Bronchial epithelial cell (primary cell): Measurements from ENCODE around the gene TGFB2. TPM values are rescaled to one million over a fixed set of nuclear protein-coding genes. Genes with fewer than 3 reads are reported as not detected.

Experiments
- DNase-seq: peaks from one replicate; pipeline ENCODE4 v3.0.0-alpha.2; 2010; ENCODE audit warnings: low read depth
- FAIRE-seq: peaks from 2 replicates; lab custom pipeline; 2011; peaks lifted over from hg19 to GRCh38; lab: Jason Lieb, UNC
- H3K27me3 ChIP-seq: 2 replicates; pipeline ENCODE4 v1.5.1; 2011; ENCODE audit warnings: low read length; ENCODE audit not compliant: control insufficient read depth, insufficient read depth
- H3K36me3 ChIP-seq: 2 replicates; pipeline ENCODE4 v1.5.1; 2011; ENCODE audit warnings: low read length; ENCODE audit not compliant: control insufficient read depth, insufficient read depth
- H3K4me3 ChIP-seq: 2 replicates; pipeline ENCODE4 v1.5.1; 2011; ENCODE audit warnings: mild to moderate bottlenecking, low read depth, low read length, control low read depth
- total RNA-seq: library from RNA; depleted of rRNA; stranded (reverse); fragments of >200 nt; gene quantifications from 2 replicates; pipeline ENCODE4 v1.2.1, GENCODE V29; 2014
- TF ChIP-seq, protein P1 (sequence below): IDR thresholded peaks from 2 replicates; pipeline ENCODE4 v1.5.1; 2011; ENCODE audit warnings: mild to moderate bottlenecking, moderate library complexity, low read length, control low read depth, inconsistent platforms; ENCODE audit not compliant: insufficient read depth, severe bottlenecking

The TGFB2 gene
- total RNA-seq, 1 donor from 2014 or later: 6.1 TPM

- no peaks in the 10 kb centered on the region for H3K27me3 ChIP-seq
- TF ChIP-seq, protein P1, sequence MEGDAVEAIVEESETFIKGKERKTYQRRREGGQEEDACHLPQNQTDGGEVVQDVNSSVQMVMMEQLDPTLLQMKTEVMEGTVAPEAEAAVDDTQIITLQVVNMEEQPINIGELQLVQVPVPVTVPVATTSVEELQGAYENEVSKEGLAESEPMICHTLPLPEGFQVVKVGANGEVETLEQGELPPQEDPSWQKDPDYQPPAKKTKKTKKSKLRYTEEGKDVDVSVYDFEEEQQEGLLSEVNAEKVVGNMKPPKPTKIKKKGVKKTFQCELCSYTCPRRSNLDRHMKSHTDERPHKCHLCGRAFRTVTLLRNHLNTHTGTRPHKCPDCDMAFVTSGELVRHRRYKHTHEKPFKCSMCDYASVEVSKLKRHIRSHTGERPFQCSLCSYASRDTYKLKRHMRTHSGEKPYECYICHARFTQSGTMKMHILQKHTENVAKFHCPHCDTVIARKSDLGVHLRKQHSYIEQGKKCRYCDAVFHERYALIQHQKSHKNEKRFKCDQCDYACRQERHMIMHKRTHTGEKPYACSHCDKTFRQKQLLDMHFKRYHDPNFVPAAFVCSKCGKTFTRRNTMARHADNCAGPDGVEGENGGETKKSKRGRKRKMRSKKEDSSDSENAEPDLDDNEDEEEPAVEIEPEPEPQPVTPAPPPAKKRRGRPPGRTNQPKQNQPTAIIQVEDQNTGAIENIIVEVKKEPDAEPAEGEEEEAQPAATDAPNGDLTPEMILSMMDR: no peak
- H3K36me3 ChIP-seq: no peaks in the 10 kb centered on the region
- DNase-seq (no peak), FAIRE-seq (no peak)
- H3K4me3 ChIP-seq: no peak overlapping the region
These were observed 19.0 kb downstream of the TGFB2 start for GRCh38 chr1:218364028-218364710.

- Histone ChIP-seq H3K36me3 (no peaks in the 10 kb centered on the region), H3K4me3 (no peak overlapping the region), H3K27me3 (no peaks in the 10 kb centered on the region)
- DNase-seq: no peak
- FAIRE-seq: no peak
- TF ChIP-seq, protein P1: no peak
These were observed 20.3 kb downstream of the TGFB2 start for GRCh38 chr1:218365226-218365999.

- DNase-seq: no peak
- H3K36me3 ChIP-seq: no peaks in the 10 kb centered on the region
- no peak overlapping the region for H3K4me3 ChIP-seq
- no peaks in the 10 kb centered on the region for H3K27me3 ChIP-seq
- no peak for FAIRE-seq
- TF ChIP-seq, protein P1: no peak
These were observed 21.4 kb downstream of the TGFB2 start for GRCh38 chr1:218366322-218367052.

GRCh38 chr1:218367118-218367517, 22.0 kb downstream of the TGFB2 start:
- TF ChIP-seq, protein P1: no peak
- FAIRE-seq: no peak
- no peak for DNase-seq
- Histone ChIP-seq H3K36me3 (no peaks in the 10 kb centered on the region), H3K4me3 (no peak overlapping the region), H3K27me3 (no peaks in the 10 kb centered on the region)

- FAIRE-seq: no peak
- H3K27me3 ChIP-seq: no peaks in the 10 kb centered on the region
- no peak overlapping the region for H3K4me3 ChIP-seq
- no peak for DNase-seq
- TF ChIP-seq, protein P1: no peak
- H3K36me3 ChIP-seq: no peaks in the 10 kb centered on the region
These were observed 23.6 kb downstream of the TGFB2 start for GRCh38 chr1:218368686-218369085.
